Hepatocyte (in vitro differentiated cells): ENCODE results near the gene MTPN.

Source experiments
- EZH2phosphoT487 ChIP-seq: fragments of 200-600 bp; sonication (generic); IDR thresholded peaks from one replicate; pipeline ENCODE4 v1.6.1; 2018; ENCODE audit warnings: antibody characterized with exemption, mild to moderate bottlenecking, low read depth, moderate library complexity; ENCODE audit not compliant: unreplicated experiment, severe bottlenecking
- TF ChIP-seq, protein P1 (sequence below): fragments of 200-600 bp; sonication (generic); IDR thresholded peaks from 2 replicates; pipeline ENCODE4 v1.5.1; 2016; ENCODE audit warnings: antibody characterized with exemption, mild to moderate bottlenecking; ENCODE audit not compliant: poor library complexity

DNA sequence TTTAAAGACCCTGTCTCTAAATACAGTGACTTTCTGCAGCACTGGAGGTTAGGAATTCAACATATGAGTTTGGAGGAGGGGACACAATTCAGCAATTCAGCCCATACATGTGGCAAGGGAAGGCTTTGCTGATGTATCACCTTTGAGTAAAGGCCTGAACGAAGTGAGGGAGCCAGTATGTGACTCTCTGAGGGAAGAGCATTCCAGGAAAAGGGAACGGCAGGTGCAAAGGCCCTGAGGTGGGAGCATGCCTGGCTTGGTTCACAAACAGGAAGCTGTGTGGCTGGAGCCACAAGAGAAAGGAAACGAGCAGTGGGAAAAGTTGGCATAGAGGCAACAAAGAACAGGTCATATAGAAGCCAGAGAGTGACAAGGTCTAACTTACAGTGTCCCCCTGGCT, 72.9 kb downstream of the MTPN start:
- TF ChIP-seq, protein P1, sequence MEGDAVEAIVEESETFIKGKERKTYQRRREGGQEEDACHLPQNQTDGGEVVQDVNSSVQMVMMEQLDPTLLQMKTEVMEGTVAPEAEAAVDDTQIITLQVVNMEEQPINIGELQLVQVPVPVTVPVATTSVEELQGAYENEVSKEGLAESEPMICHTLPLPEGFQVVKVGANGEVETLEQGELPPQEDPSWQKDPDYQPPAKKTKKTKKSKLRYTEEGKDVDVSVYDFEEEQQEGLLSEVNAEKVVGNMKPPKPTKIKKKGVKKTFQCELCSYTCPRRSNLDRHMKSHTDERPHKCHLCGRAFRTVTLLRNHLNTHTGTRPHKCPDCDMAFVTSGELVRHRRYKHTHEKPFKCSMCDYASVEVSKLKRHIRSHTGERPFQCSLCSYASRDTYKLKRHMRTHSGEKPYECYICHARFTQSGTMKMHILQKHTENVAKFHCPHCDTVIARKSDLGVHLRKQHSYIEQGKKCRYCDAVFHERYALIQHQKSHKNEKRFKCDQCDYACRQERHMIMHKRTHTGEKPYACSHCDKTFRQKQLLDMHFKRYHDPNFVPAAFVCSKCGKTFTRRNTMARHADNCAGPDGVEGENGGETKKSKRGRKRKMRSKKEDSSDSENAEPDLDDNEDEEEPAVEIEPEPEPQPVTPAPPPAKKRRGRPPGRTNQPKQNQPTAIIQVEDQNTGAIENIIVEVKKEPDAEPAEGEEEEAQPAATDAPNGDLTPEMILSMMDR = no peak
- TF ChIP-seq EZH2phosphoT487 = no peak
